ENCODE results near the gene TMEM185B. TPM values are rescaled to one million over a fixed set of nuclear protein-coding genes. Genes with fewer than 3 reads are reported as not detected.
"Not testable (repeated sequence)": the region's sequence is repeated elsewhere in the genome, so short reads cannot be mapped to it uniquely, and the experiment has no call there.

Gene TMEM185B
- total and polyA plus RNA-seq, 10 donors: 3.9 to 35.6 (median 22.5) TPM

GRCh38 chr2:120261387-120262006 is 38.3 kb upstream of the TMEM185B start:
- Histone ChIP-seq H3K4me3 (no peak overlapping the region), H3K36me3 (peaks cover 0 to 6% (median 0%) of the 10 kb centered on the region in 6 donors), H3K9me3 (peaks cover 0 to 12% (median 7%) of the 10 kb centered on the region in 8 donors), H3K4me1 (peaks cover 19 to 88% (median 65%) of the 10 kb centered on the region in 6 donors), H3K27ac (peak overlapping the region in 3 of 8 donors; percentile 65 to 87 (median 86)), H3K27me3 (replicated peaks in 1 of 7) (no peaks in the 10 kb centered on the region)
- WGBS, 5 donors: 50 to 60% (median 56%) methylated on average over 6 of the region's 6 CpGs
- no peak for DNase-seq
- intact Hi-C loops (cut with DNase I; ENCODE audit: low total_unique reads): no loop called here
- TF ChIP-seq POLR2AphosphoS5 (IDR thresholded peaks at IDR 0.05): no peak
- TF ChIP-seq, protein P1, sequence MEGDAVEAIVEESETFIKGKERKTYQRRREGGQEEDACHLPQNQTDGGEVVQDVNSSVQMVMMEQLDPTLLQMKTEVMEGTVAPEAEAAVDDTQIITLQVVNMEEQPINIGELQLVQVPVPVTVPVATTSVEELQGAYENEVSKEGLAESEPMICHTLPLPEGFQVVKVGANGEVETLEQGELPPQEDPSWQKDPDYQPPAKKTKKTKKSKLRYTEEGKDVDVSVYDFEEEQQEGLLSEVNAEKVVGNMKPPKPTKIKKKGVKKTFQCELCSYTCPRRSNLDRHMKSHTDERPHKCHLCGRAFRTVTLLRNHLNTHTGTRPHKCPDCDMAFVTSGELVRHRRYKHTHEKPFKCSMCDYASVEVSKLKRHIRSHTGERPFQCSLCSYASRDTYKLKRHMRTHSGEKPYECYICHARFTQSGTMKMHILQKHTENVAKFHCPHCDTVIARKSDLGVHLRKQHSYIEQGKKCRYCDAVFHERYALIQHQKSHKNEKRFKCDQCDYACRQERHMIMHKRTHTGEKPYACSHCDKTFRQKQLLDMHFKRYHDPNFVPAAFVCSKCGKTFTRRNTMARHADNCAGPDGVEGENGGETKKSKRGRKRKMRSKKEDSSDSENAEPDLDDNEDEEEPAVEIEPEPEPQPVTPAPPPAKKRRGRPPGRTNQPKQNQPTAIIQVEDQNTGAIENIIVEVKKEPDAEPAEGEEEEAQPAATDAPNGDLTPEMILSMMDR (IDR thresholded peaks at IDR 0.05 in 8 of 11, conservative IDR thresholded peaks at IDR 0.05 in 3 of 11): no peak
- TF ChIP-seq POLR2A (IDR thresholded peaks at IDR 0.05): no peak

GRCh38 chr2:120260736-120261135 is 37.5 kb upstream of the TMEM185B start:
- intact Hi-C loops (cut with DNase I; ENCODE audit: low total_unique reads): no loop called here
- no peak for DNase-seq
- Histone ChIP-seq H3K27ac (peak overlapping the region in 3 of 8 donors; percentile 65 to 87 (median 86)), H3K4me1 (peaks cover 19 to 88% (median 67%) of the 10 kb centered on the region in 6 donors), H3K27me3 (replicated peaks in 1 of 7) (no peaks in the 10 kb centered on the region), H3K9me3 (peaks cover 0 to 12% (median 7%) of the 10 kb centered on the region in 8 donors), H3K36me3 (peaks cover 0 to 6% (median 0%) of the 10 kb centered on the region in 6 donors), H3K4me3 (peak overlapping the region in 1 of 8 donors; percentile 1)
- WGBS, 5 donors: 57 to 69% (median 65%) methylated on average over 5 of the region's 5 CpGs
- TF ChIP-seq POLR2A (IDR thresholded peaks at IDR 0.05): no peak
- no peak for TF ChIP-seq POLR2AphosphoS5 (IDR thresholded peaks at IDR 0.05)
- TF ChIP-seq, protein P1 (IDR thresholded peaks at IDR 0.05 in 8 of 11, conservative IDR thresholded peaks at IDR 0.05 in 3 of 11): no peak

GRCh38 chr2:120259939-120260338 is 36.7 kb upstream of the TMEM185B start:
- intact Hi-C loops (cut with DNase I; ENCODE audit: low total_unique reads); H3K36me3 ChIP-seq; H3K4me3 ChIP-seq; H3K27me3 ChIP-seq (replicated peaks in 1 of 7): not testable (repeated sequence)
- H3K4me1 ChIP-seq: peaks cover 25 to 88% (median 67%) of the 10 kb centered on the region in 6 donors
- WGBS, 5 donors: 96 to 100% (median 98%) methylated on average over 4 to 15 of the region's 15 CpGs
- DNase-seq: peak; percentile 74
- peaks cover 0 to 12% (median 7%) of the 10 kb centered on the region in 8 donors for H3K9me3 ChIP-seq
- peak overlapping the region in 3 of 8 donors; percentile 65 to 87 (median 86) for H3K27ac ChIP-seq

GRCh38 chr2:120258196-120258595 is 35.0 kb upstream of the TMEM185B start:
- Histone ChIP-seq H3K4me3 (peak overlapping the region in 1 of 8 donors; percentile 14), H3K27me3 (replicated peaks in 1 of 7) (no peaks in the 10 kb centered on the region), H3K9me3 (peaks cover 0 to 12% (median 7%) of the 10 kb centered on the region in 8 donors), H3K36me3 (peaks cover 0 to 6% (median 0%) of the 10 kb centered on the region in 6 donors), H3K4me1 (peaks cover 28 to 87% (median 73%) of the 10 kb centered on the region in 6 donors), H3K27ac (peak overlapping the region in 5 of 8 donors; percentile 20 to 100 (median 64))
- intact Hi-C loops (cut with DNase I; ENCODE audit: low total_unique reads): no loop called here
- 59 to 76% (median 68%) methylated on average over 9 of the region's 9 CpGs for WGBS, 5 donors
- no peak for DNase-seq
- TF ChIP-seq POLR2AphosphoS5 (IDR thresholded peaks at IDR 0.05): no peak
- TF ChIP-seq, protein P1 (IDR thresholded peaks at IDR 0.05 in 8 of 11, conservative IDR thresholded peaks at IDR 0.05 in 3 of 11): no peak
- TF ChIP-seq POLR2A (IDR thresholded peaks at IDR 0.05): no peak
